ENCODE measurements around the gene IPO4. TPM values are rescaled to one million over a fixed set of nuclear protein-coding genes. Genes with fewer than 3 reads are reported as not detected.

Gene IPO4
- total and polyA plus RNA-seq, 2 of the 13 experiments (the other 11 are each of a cell fraction or from before 2014, with no cell fraction given) = 39.0 to 179 TPM

DNA sequence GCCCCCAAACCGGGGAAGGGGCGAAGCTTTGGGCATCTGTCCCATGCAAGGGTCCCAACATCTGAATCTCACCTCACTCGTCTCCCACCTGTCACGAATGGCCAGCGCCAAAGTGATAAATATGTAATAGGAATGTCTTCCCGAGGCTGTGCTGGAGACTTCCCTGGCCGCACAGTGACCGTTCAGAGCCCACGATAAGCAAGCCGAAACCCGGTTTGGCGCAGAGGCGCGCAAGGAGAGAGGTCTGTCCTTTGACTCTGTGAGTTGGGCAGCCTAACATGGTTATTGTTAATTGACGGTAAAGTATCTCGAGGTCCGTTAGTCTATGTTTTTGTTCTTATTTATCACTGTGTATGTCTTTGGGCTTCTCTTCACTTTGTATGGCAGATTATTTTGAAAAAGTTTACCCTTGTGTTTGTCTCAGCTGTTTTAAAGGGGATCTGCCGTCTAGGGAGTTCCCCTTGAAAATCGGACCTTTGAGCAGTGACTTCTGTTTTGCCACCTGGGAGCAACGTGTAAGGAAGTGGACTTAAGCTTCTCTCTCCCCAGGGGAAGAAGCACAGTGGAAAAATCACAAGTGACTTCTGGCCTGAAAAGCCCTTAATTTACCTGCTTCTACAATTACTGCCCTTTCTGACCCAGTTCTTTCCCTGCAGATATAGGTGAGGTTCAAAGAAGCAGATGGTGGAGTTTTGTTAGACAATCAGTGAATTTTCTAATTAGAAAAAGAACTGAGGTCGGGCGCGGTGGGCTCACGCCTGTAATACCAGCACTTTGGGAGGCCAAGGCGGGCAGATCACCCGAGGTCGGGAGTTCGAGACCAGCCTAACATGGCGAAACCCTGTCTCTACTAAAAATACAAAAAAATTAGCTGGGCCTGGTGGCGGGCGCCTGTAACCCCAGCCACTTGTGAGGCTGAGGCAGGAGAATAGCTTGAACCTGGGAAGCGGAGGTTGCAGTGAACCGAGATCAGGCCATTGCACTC is 7.7 kb upstream of the IPO4 start (continued):
- TF ChIP-seq, protein P1, sequence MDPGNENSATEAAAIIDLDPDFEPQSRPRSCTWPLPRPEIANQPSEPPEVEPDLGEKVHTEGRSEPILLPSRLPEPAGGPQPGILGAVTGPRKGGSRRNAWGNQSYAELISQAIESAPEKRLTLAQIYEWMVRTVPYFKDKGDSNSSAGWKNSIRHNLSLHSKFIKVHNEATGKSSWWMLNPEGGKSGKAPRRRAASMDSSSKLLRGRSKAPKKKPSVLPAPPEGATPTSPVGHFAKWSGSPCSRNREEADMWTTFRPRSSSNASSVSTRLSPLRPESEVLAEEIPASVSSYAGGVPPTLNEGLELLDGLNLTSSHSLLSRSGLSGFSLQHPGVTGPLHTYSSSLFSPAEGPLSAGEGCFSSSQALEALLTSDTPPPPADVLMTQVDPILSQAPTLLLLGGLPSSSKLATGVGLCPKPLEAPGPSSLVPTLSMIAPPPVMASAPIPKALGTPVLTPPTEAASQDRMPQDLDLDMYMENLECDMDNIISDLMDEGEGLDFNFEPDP (CRISPR knock-in tag; conservative IDR thresholded peaks at IDR 0.05) = peak; percentile 95; the same call in 1 of the 2 replicates
- no peak; the same call in 1 of the 2 replicates for TF ChIP-seq U2AF2 (IDR thresholded peaks at IDR 0.05; ENCODE audit: low read depth, low read length)
- peak; percentile 13; the same call in 1 of the 2 replicates for TF ChIP-seq FOXJ3 (CRISPR knock-in tag; IDR thresholded peaks at IDR 0.05; ENCODE audit: borderline replicate concordance)
- peak in 1 of 2 experiments; percentile 43; a peak in 1 of 4 replicates for TF ChIP-seq POLR2A (IDR thresholded peaks at IDR 0.05; ENCODE audit: insufficient read depth in 1 of 2, low read depth in 2 of 2, low read length in 2 of 2)
- TF ChIP-seq NCOA1 (CRISPR knock-in tag; IDR thresholded peaks at IDR 0.05) = peak; percentile 65; the same call in 1 of the 2 replicates
- TF ChIP-seq, protein P2, sequence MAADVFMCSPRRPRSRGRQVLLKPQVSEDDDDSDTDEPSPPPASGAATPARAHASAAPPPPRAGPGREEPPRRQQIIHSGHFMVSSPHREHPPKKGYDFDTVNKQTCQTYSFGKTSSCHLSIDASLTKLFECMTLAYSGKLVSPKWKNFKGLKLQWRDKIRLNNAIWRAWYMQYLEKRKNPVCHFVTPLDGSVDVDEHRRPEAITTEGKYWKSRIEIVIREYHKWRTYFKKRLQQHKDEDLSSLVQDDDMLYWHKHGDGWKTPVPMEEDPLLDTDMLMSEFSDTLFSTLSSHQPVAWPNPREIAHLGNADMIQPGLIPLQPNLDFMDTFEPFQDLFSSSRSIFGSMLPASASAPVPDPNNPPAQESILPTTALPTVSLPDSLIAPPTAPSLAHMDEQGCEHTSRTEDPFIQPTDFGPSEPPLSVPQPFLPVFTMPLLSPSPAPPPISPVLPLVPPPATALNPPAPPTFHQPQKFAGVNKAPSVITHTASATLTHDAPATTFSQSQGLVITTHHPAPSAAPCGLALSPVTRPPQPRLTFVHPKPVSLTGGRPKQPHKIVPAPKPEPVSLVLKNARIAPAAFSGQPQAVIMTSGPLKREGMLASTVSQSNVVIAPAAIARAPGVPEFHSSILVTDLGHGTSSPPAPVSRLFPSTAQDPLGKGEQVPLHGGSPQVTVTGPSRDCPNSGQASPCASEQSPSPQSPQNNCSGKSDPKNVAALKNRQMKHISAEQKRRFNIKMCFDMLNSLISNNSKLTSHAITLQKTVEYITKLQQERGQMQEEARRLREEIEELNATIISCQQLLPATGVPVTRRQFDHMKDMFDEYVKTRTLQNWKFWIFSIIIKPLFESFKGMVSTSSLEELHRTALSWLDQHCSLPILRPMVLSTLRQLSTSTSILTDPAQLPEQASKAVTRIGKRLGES (CRISPR knock-in tag; IDR thresholded peaks at IDR 0.05; ENCODE audit: borderline replicate concordance) = peak; percentile 73; the same call in 1 of the 2 replicates
- TF ChIP-seq, protein P3, sequence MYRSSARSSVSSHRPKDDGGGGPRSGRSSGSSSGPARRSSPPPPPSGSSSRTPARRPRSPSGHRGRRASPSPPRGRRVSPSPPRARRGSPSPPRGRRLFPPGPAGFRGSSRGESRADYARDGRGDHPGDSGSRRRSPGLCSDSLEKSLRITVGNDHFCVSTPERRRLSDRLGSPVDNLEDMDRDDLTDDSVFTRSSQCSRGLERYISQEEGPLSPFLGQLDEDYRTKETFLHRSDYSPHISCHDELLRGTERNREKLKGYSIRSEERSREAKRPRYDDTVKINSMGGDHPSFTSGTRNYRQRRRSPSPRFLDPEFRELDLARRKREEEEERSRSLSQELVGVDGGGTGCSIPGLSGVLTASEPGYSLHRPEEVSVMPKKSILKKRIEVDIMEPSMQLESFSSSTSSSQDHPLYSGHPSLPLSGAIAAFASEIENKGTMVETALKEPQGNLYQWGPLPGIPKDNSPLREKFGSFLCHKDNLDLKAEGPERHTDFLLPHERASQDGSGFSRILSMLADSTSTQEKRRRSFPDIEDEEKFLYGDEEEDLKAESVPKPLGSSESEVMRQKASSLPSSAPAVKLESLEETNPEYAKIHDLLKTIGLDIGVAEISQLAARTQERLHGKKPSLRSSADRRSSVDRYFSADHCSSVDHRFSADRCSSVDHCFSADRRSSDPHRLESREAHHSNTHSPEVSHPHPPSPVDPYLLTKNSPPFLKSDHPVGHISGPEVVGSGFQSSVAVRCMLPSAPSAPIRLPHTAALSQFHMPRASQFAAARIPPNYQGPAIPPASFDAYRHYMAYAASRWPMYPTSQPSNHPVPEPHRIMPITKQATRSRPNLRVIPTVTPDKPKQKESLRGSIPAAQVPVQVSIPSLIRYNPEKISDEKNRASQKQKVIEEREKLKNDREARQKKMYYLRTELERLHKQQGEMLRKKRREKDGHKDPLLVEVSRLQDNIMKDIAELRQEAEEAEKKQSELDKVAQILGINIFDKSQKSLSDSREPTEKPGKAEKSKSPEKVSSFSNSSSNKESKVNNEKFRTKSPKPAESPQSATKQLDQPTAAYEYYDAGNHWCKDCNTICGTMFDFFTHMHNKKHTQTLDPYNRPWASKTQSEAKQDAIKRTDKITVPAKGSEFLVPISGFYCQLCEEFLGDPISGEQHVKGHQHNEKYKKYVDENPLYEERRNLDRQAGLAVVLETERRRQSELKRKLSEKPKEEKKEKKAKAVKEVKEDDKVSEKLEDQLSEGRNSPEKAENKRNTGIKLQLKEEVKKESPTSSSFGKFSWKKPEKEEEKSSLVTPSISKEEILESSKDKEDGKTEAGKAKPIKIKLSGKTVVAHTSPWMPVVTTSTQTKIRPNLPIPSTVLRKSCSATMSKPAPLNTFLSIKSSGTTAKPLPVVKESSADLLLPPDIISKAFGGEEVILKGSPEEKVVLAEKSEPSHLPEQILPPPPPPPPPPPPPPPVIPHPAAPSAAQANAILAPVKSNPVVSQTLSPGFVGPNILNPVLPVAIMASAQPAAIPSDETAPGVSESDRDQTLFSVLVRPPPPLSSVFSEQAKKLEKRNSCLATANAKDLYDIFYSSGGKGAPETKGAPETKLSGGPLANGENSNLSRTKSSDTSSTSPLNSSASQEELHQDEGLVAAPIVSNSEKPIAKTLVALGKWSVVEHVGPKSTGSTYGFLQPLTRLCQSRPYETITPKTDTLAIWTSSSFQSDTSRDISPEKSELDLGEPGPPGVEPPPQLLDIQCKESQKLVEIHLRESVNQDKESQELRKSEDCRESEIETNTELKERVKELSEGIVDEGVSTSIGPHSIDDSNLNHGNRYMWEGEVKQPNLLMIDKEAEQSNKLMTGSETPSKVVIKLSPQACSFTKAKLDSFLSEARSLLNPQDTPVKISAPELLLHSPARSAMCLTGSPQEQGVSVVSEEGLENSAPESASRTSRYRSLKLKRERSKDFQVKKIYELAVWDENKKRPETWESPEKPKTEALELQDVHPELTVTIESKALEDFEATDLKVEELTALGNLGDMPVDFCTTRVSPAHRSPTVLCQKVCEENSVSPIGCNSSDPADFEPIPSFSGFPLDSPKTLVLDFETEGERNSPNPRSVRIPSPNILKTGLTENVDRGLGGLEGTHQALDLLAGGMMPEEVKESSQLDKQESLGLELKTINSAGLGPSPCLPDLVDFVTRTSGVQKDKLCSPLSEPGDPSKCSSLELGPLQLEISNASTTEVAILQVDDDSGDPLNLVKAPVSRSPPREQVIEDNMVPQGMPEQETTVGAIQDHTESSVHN (CRISPR knock-in tag; IDR thresholded peaks at IDR 0.05) = 0 out of 2 replicates have a peak, but pooled peaks have one; percentile 13
- TF ChIP-seq NR2C2 (CRISPR knock-in tag; IDR thresholded peaks at IDR 0.05; ENCODE audit: borderline replicate concordance) = 0 out of 2 replicates have a peak, but pooled peaks have one; percentile 14
- TF ChIP-seq ZNF768 (CRISPR knock-in tag; IDR thresholded peaks at IDR 0.05) = no peak
- no peak for TF ChIP-seq NFKBIZ (CRISPR knock-in tag; IDR thresholded peaks at IDR 0.05)
- no peak for TF ChIP-seq SKI (IDR thresholded peaks at IDR 0.05; ENCODE audit: partially characterized antibody)
- TF ChIP-seq ZNF264 (CRISPR knock-in tag; IDR thresholded peaks at IDR 0.05) = peak; percentile 74; the same call in 1 of the 2 replicates
- TF ChIP-seq, protein P4, sequence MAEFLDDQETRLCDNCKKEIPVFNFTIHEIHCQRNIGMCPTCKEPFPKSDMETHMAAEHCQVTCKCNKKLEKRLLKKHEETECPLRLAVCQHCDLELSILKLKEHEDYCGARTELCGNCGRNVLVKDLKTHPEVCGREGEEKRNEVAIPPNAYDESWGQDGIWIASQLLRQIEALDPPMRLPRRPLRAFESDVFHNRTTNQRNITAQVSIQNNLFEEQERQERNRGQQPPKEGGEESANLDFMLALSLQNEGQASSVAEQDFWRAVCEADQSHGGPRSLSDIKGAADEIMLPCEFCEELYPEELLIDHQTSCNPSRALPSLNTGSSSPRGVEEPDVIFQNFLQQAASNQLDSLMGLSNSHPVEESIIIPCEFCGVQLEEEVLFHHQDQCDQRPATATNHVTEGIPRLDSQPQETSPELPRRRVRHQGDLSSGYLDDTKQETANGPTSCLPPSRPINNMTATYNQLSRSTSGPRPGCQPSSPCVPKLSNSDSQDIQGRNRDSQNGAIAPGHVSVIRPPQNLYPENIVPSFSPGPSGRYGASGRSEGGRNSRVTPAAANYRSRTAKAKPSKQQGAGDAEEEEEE (CRISPR knock-in tag; IDR thresholded peaks at IDR 0.05; ENCODE audit: borderline replicate concordance) = no peak

All from HepG2 (cell line).